Inflammatory macrophage treated with lipopolysaccharide for 4 hours (primary cell): Measurements from ENCODE around the gene PYDC2.
"Not testable (repeated sequence)": the region's sequence is repeated elsewhere in the genome, so short reads cannot be mapped to it uniquely, and the experiment has no call there.

Experiments used
- DNase-seq: peaks from one replicate; pipeline ENCODE4 v3.0.0-alpha.2; 2020

Gene PYDC2

DNA sequence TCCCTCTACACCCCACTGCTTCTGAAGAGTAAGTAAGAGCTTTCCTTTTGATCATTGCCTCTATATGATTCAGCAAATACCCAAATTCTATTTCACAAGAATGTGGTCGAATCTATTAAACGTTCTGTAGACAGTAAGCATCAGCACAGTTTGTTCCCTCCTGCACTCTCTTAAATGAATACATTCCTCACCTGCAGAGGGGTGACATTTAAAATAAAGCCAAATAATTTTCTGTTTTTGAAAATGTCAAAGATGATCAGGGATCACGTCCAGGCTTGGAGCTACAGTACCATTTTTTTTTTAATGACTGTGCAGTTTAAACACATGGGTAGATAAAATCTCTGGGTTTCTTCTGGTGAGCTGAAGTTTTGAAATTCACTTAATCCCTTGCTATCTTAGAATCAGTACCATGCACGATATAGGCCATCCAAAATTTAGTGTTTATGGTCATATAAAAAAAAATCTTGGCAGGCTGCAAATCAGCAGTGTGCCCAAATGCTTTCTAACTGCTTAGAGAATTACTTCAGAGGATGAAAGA lies 12.8 kb downstream of the PYDC2 start:
- DNase-seq, result no peak

DNA sequence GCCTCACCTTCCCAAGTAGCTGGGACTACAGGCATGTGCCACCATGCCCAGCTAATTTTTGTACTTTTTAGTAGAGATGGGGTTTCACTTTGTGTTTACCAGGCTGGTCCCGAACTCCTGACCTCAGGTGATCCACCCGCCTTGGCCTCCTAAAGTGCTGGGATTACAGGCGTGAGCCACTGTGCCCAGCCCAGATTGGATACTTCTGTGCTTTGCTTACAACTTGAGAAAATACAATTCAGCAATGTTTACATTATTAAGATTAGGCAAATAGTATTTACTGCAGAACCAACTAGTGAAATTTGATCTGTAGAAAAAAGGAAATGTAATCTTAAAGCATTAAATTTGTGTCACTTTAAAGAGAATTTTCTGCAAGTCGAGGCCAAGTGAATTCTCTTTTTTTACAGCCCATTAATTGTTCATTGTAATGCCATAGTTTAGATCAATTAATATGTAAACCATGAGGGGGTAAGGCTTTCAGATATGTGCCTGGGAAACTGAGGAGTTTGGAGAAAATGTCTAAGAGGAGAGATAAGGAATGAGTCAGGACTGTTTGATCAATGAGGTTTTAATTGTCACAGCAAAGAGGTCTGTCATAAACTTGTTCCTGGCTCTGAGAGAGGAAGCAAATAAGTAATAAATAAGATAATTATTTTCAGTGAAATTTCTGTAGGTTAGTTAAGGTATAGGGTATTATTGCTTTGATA lies 15.3 kb downstream of the PYDC2 start:
- DNase-seq, result no peak

DNA sequence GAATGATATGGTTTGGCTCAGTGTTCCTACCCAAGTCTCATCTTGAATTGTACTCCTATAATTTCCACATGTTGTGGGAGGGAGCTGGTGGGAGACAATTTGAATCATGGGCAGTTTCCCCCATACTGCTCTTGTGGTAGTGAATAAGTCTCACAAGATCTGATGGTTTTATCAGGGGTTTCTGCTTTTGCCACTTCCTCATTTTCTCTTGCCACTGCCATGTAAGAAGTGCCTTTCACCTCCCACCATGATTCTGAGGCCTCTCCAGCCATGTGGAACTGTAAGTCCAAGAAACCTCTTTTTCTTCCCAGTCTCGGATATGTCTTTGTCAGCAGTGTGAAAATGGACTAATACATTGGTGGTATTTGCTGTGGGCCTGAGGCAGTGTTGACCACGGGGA lies 23.0 kb downstream of the PYDC2 start:
- DNase-seq, result not testable (repeated sequence)

DNA sequence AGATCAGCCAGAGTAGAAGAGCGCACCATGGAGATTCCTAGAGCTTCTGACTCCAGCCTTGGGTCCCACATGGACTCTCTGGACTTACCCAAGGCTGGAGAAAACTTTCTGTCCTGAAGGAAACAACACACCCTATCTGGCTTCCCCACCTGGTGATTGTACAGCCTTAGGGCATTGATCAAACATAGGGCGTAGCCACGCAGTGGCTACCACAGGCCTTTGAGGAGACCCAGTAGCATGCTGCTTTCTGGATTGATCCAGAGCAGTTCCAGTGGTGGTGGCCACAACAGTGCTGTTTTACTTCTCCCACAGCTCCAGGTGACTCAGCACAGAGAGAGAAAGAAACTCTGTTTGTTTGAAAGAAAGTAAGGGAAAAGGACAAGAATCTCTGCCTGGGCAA lies 23.5 kb downstream of the PYDC2 start:
- no peak for DNase-seq

DNA sequence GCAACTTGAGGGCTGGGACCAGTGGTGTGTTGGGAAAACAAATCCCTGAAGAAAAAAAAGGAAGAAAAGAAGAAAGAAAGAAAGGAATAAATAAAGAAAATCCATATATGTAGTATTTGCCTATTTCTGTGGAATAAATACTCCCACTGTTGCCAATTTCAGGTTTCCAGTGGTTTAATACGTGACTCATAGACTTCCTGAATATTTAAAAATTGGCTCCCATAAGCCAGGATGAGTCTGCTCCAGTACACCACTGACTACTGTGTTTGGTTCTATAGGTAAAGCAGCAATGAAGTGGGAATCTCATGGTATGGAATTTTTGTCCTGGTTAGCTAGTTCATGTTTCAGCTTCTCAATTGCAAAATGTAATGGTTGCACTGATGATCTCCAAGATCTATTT lies 31.6 kb downstream of the PYDC2 start:
- DNase-seq, result no peak

DNA sequence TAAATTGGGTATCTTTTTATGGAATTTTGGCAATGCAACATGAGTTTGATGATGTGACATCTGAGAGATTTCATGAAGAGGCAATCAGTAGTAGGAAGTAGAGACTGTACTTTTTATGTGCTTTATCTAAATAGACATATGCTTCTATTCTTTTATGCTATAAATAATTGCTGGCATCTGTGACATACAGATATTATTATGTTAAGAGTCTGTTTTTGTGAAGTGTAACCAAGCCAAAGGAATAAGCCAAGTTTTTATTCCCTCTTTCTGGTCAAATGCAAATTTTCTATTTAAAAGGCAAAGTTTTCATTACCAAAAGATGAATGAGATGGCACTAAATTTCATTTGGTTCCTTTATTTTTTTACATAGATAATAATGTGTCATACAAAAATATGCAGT lies 32.4 kb downstream of the PYDC2 start:
- no peak for DNase-seq

DNA sequence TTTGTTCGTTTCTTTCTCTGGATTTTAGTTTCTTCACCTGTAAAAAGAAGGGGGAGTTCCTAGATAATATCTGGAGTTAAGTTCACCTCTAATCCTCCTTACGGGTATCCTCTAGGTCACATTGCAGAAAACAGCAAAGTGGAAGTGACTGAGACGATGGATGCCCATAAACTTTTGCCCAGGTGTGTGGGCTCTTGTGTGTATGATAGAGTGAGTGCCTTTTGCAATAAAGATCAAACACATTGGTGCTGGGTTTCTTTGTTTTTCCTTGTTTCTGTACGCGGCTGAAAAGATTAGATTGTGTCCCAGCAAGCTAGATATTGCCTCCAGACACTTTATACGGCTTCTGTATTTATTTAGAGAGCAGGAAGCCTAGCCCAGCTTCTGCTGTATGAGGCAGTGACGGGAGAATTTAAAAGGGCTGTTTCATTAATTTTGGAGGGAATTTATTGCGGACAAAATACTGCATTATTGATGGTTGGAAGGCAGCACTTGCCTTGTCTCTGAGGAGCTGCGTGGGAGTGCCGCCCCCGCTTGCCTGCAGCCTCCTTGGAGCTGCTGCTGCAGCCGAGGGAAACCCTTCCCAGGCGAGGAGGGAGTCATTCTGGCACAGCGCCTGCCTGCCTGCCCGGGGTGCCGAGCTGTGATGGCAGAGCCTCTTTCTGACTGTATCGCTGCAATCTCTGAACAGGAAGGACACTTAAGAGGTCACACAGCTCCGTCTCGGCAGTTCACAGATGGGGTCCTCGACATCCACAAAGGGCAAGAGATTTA lies 38.5 kb downstream of the PYDC2 start:
- no peak for DNase-seq

DNA sequence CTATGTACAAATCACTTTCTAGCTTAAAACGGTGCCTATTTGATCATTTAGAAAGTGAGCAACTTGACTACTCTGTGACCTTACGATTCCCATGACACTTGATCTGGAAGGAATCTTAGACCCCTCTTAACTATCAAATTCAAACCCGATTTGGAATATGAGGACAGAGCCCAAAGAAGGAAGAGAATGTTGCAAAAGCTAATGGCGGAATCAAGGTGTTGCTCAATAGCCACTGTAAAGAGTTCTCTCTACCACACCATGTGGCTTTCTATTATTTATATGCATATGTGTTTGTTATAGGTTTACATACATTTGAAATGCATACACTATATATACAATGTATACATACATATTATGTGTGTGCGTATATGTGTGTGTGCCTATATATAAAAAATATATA lies 39.9 kb downstream of the PYDC2 start:
- DNase-seq, result no peak

DNA sequence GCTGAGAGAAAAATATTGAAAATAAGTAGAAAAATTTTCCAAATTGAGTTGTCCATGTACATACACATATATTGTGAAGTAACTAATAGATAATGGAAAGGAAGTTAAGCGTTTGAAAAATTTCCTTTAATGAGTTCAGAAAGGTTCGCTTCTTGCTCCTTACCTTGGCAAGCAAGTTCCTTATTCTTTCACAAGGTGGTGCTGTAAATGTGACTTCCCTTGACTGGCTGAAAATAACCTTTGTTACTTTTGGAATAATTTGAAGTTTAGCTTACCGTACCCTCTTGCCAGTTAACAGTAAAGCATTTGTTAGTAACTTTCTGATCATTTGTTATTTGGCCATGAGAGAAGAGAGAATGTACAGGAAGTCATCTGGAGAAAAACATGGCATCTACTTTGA lies 41.6 kb downstream of the PYDC2 start:
- no peak for DNase-seq

DNA sequence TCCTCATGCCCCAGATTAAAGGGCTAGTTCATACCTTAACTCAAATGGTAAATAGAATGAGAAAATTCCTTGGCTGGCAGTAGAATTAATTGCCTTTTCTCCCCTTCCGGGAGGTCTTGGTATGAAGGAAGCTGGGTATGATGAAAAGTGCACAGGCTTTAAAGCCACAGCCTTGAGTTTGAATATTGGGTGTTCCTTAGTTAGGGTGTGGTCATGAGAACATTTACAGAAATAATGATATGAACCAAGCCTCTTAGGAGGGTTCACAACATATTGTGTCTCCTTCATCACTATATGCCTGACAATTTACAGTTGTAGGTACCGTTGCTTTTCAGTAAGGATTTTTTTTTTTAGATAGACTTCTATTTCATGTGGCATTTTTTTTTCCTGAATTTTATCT lies 48.1 kb downstream of the PYDC2 start:
- no peak for DNase-seq
